Mucosa of stomach (tissue), 1 donor: ENCODE measurements around the gene BAIAP2L1.

ENCODE experiments used
- H3K27me3 ChIP-seq: one replicate; pipeline ENCODE4 v1.7.0; 2013; ENCODE audit warnings: mild to moderate bottlenecking, low read length; ENCODE audit not compliant: control insufficient read depth, insufficient read depth
- H3K36me3 ChIP-seq: one replicate; pipeline ENCODE4 v1.7.0; 2013; ENCODE audit warnings: low read length; ENCODE audit not compliant: control insufficient read depth, insufficient read depth
- H3K4me1 ChIP-seq: one replicate; pipeline ENCODE4 v1.7.0; 2013; ENCODE audit warnings: mild to moderate bottlenecking, low read length; ENCODE audit not compliant: control insufficient read depth, insufficient read depth
- H3K4me3 ChIP-seq: one replicate; pipeline ENCODE4 v1.7.0; 2013; ENCODE audit warnings: low read length
- H3K9ac ChIP-seq: one replicate; pipeline ENCODE4 v1.7.0; 2013; ENCODE audit warnings: mild to moderate bottlenecking, low read length, moderate library complexity
- H3K9me3 ChIP-seq: one replicate; pipeline ENCODE4 v1.7.0; 2013; ENCODE audit warnings: mild to moderate bottlenecking, low read length, moderate library complexity; ENCODE audit not compliant: control insufficient read depth
- donor health status: Pancreatic carcinoma.

BAIAP2L1 gene

GRCh38 chr7:98294326-98294725, 106.6 kb downstream of the BAIAP2L1 start:
- Histone ChIP-seq H3K27me3 (no peaks in the 10 kb centered on the region), H3K36me3 (peaks cover 42% of the 10 kb centered on the region), H3K4me1 (peaks cover 39% of the 10 kb centered on the region), H3K9ac (no peak overlapping the region), H3K4me3 (no peak overlapping the region), H3K9me3 (no peaks in the 10 kb centered on the region)

- Histone ChIP-seq H3K4me3 (no peak overlapping the region), H3K27me3 (no peaks in the 10 kb centered on the region), H3K9me3 (no peaks in the 10 kb centered on the region), H3K36me3 (peaks cover 44% of the 10 kb centered on the region), H3K4me1 (peaks cover 42% of the 10 kb centered on the region), H3K9ac (no peak overlapping the region)
These were observed 107.1 kb downstream of the BAIAP2L1 start for GRCh38 chr7:98293746-98294145.

- Histone ChIP-seq H3K9ac (no peak overlapping the region), H3K9me3 (no peaks in the 10 kb centered on the region), H3K27me3 (no peaks in the 10 kb centered on the region), H3K4me3 (no peak overlapping the region), H3K4me1 (peaks cover 46% of the 10 kb centered on the region), H3K36me3 (peaks cover 49% of the 10 kb centered on the region)
These were observed 107.6 kb downstream of the BAIAP2L1 start for GRCh38 chr7:98293265-98293664.

- H3K27me3 ChIP-seq, result no peaks in the 10 kb centered on the region
- H3K9ac ChIP-seq, result no peak overlapping the region
- no peak overlapping the region for H3K4me3 ChIP-seq
- no peaks in the 10 kb centered on the region for H3K9me3 ChIP-seq
- H3K4me1 ChIP-seq, result peaks cover 62% of the 10 kb centered on the region
- peaks cover 51% of the 10 kb centered on the region for H3K36me3 ChIP-seq
These were observed 109.2 kb downstream of the BAIAP2L1 start for GRCh38 chr7:98291717-98292116.

GRCh38 chr7:98289333-98289875, 111.5 kb downstream of the BAIAP2L1 start:
- H3K9me3 ChIP-seq, result no peaks in the 10 kb centered on the region
- no peak overlapping the region for H3K9ac ChIP-seq
- H3K36me3 ChIP-seq, result peaks cover 40% of the 10 kb centered on the region
- H3K4me3 ChIP-seq, result no peak overlapping the region
- H3K27me3 ChIP-seq, result no peaks in the 10 kb centered on the region
- peaks cover 68% of the 10 kb centered on the region for H3K4me1 ChIP-seq

GRCh38 chr7:98288064-98288823, 112.6 kb downstream of the BAIAP2L1 start:
- Histone ChIP-seq H3K4me3 (no peak overlapping the region), H3K27me3 (no peaks in the 10 kb centered on the region), H3K36me3 (peaks cover 31% of the 10 kb centered on the region), H3K9ac (peak overlapping the region; percentile 25), H3K4me1 (peaks cover 79% of the 10 kb centered on the region), H3K9me3 (no peaks in the 10 kb centered on the region)

GRCh38 chr7:98287486-98287959, 113.4 kb downstream of the BAIAP2L1 start:
- peaks cover 36% of the 10 kb centered on the region for H3K36me3 ChIP-seq
- no peak overlapping the region for H3K4me3 ChIP-seq
- no peaks in the 10 kb centered on the region for H3K9me3 ChIP-seq
- peak overlapping the region; percentile 17 for H3K9ac ChIP-seq
- H3K4me1 ChIP-seq, result peaks cover 86% of the 10 kb centered on the region
- no peaks in the 10 kb centered on the region for H3K27me3 ChIP-seq

GRCh38 chr7:98286701-98287485, 114.0 kb downstream of the BAIAP2L1 start:
- Histone ChIP-seq H3K36me3 (peaks cover 30% of the 10 kb centered on the region), H3K9me3 (no peaks in the 10 kb centered on the region), H3K9ac (peak overlapping the region; percentile 17), H3K4me1 (peaks cover 88% of the 10 kb centered on the region), H3K27me3 (no peaks in the 10 kb centered on the region), H3K4me3 (no peak overlapping the region)

- H3K4me1 ChIP-seq, result peaks cover 80% of the 10 kb centered on the region
These were observed 114.8 kb downstream of the BAIAP2L1 start for GRCh38 chr7:98286093-98286539.

GRCh38 chr7:98285157-98286092, 115.5 kb downstream of the BAIAP2L1 start:
- peaks cover 22% of the 10 kb centered on the region for H3K36me3 ChIP-seq
- H3K9ac ChIP-seq, result peak overlapping the region; percentile 97
- H3K27me3 ChIP-seq, result no peaks in the 10 kb centered on the region
- peak overlapping the region; percentile 96 for H3K4me3 ChIP-seq
- no peaks in the 10 kb centered on the region for H3K9me3 ChIP-seq
- peaks cover 76% of the 10 kb centered on the region for H3K4me1 ChIP-seq

More at GRCh38 chr7:98286093-98286539, 114.8 kb downstream of the BAIAP2L1 start:
- no peaks in the 10 kb centered on the region for H3K9me3 ChIP-seq
- no peaks in the 10 kb centered on the region for H3K27me3 ChIP-seq
- H3K9ac ChIP-seq, result peak overlapping the region; percentile 97
- H3K4me3 ChIP-seq, result no peak overlapping the region
- peaks cover 23% of the 10 kb centered on the region for H3K36me3 ChIP-seq

GRCh38 chr7:98284335-98285036, 116.4 kb downstream of the BAIAP2L1 start:
- no peaks in the 10 kb centered on the region for H3K9me3 ChIP-seq
- no peaks in the 10 kb centered on the region for H3K27me3 ChIP-seq
- peaks cover 79% of the 10 kb centered on the region for H3K4me1 ChIP-seq
- peak overlapping the region; percentile 96 for H3K4me3 ChIP-seq
- peak overlapping the region; percentile 97 for H3K9ac ChIP-seq
- peaks cover 17% of the 10 kb centered on the region for H3K36me3 ChIP-seq
